GM13977 (cell line): Measurements from ENCODE around the gene SETDB2.

Experiments used
- DNase-seq: peaks from one replicate; pipeline ENCODE4 v3.0.0; 2012; ENCODE audit warnings: low spot score
- in situ Hi-C: fragments of 300-500 bp; cut with MboI; formaldehyde crosslinking; loops from one replicate; pipeline ENCODE4 v1.12.0; 2022; ENCODE audit warnings: low sequenced_read_pairs, low pct_unique_long_range_greater_than_20kb, mixed read lengths, inconsistent platforms; ENCODE audit not compliant: unreplicated experiment
- TF ChIP-seq, protein P1 (sequence below): IDR thresholded peaks from 2 replicates; pipeline ENCODE4 v1.5.1; 2012; ENCODE audit warnings: mild to moderate bottlenecking, control low read depth; ENCODE audit not compliant: insufficient read depth; ENCODE audit errors: extremely low read depth, missing control alignments

The SETDB2 gene

DNA sequence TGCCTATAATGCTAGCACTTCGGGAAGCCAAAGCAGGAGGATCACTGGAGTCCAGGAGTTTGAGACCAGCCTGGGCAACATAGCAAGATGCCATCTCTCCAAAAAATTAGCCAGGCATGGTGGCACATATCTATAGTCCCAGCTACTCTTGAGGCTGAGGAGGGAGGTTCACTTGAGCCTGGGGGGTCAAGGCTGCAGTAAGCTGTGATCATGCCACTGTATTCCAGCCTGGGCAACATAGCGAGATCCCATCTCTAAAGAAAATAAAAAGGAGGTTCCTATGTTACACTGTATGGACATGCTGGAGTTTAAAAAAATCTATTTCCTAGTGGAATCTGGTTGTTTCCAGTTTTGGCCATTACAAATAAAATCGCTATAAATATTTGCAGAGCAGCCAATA is 2.8 kb upstream of the SETDB2 start:
- in situ Hi-C loops: no loop called here
- DNase-seq: no peak
- TF ChIP-seq, protein P1, sequence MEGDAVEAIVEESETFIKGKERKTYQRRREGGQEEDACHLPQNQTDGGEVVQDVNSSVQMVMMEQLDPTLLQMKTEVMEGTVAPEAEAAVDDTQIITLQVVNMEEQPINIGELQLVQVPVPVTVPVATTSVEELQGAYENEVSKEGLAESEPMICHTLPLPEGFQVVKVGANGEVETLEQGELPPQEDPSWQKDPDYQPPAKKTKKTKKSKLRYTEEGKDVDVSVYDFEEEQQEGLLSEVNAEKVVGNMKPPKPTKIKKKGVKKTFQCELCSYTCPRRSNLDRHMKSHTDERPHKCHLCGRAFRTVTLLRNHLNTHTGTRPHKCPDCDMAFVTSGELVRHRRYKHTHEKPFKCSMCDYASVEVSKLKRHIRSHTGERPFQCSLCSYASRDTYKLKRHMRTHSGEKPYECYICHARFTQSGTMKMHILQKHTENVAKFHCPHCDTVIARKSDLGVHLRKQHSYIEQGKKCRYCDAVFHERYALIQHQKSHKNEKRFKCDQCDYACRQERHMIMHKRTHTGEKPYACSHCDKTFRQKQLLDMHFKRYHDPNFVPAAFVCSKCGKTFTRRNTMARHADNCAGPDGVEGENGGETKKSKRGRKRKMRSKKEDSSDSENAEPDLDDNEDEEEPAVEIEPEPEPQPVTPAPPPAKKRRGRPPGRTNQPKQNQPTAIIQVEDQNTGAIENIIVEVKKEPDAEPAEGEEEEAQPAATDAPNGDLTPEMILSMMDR: no peak

- in situ Hi-C loops: no loop called here
Observed at GRCh38 chr13:49441846-49442245, 2.2 kb upstream of the SETDB2 start.

DNA sequence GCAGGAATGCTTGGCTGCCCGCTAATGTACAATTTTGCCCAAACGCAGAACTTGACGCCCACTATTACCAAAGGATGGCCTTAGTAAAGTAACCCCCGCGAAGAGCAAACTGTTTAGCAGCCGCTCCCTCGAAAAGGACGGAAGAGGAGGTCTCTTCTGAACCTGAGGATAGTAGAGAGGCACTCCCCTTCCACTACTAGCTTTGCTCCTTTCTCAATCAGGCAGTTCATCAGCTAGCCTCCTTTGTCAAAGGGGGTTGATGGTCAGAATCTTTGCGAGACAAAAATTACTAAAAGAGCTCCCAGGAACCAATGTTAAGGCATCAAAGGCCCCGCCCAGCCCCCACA is 744 bp upstream of the SETDB2 start:
- peak; percentile 33 for DNase-seq
- in situ Hi-C loops: no loop called here
- TF ChIP-seq, protein P1: no peak

More at GRCh38 chr13:49441846-49442245, 2.2 kb upstream of the SETDB2 start:
- TF ChIP-seq, protein P1: no peak
- no peak for DNase-seq

- peak; percentile 21 for DNase-seq
- in situ Hi-C loops: no loop called here
Observed at GRCh38 chr13:49444524-49445395, 686 bp downstream of the SETDB2 start.

GRCh38 chr13:49446473-49446872 is 2.4 kb downstream of the SETDB2 start:
- DNase-seq: no peak
- TF ChIP-seq, protein P1: no peak
- in situ Hi-C loops: no loop called here

More at GRCh38 chr13:49444524-49445395, 686 bp downstream of the SETDB2 start:
- TF ChIP-seq, protein P1: no peak

DNA sequence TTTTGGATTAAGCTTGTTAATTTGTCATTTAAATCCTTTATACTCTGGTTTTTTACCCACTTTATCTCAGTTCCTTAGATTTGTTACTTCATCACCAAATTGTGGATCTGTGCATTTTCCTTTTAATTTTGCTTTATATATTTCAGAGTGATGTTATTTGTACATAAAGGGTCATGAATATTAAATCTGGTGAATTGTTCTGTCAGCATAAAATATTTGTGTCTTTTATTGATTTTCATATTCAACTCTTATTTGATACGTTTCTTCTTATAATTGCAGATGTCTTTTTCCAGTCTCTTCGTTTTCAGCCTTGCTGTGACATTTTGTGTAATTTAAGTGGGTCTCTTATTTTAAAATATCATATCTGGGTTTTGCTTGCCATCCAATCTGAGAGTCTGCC is 4.7 kb downstream of the SETDB2 start:
- TF ChIP-seq, protein P1: no peak
- DNase-seq: no peak

More for the DNA sequence above, 4.7 kb downstream of the SETDB2 start:
- in situ Hi-C loops: no loop called here
